Peyer's patch (tissue), 4 donors: ENCODE data around the gene MAP2K3. TPM values are rescaled to one million over a fixed set of nuclear protein-coding genes. Genes with fewer than 3 reads are reported as not detected.
A peak's percentile ranks its signal among the peaks of the same experiment; 100 is the strongest.

Experiments used
- DNase-seq, 3 donors: peaks; one replicate each; pipeline ENCODE4 v3.0.0-alpha.2; 2017 to 2019
- H3K27ac ChIP-seq, 4 donors: fragments of 200-600 bp; sonication (generic); one replicate each; pipeline ENCODE4 v1.5.1; 2016 to 2019
- H3K27me3 ChIP-seq, 2 donors: fragments of 200-600 bp; sonication (generic); one replicate each; pipeline ENCODE4 v1.5.1; 2019
- H3K36me3 ChIP-seq, 3 donors: fragments of 200-600 bp; sonication (generic); one replicate each; pipeline ENCODE4 v1.5.1; 2016 to 2019
- H3K4me1 ChIP-seq, 4 donors: fragments of 200-600 bp; sonication (generic); one replicate each; pipeline ENCODE4 v1.5.1; 2016 to 2019
- H3K4me3 ChIP-seq, 4 donors: fragments of 200-600 bp; sonication (generic); 1 replicate in 3 of 4; 2 replicates in 1 of 4; pipeline ENCODE4 v1.5.1; 2016 to 2019; ENCODE audit warnings: mild to moderate bottlenecking in 1 of 4
- H3K9me3 ChIP-seq, 4 donors: fragments of 200-600 bp; sonication (generic); one replicate each; pipeline ENCODE4 v1.5.1; 2016 to 2019; ENCODE audit warnings: mild to moderate bottlenecking in 1 of 4
- CTCF ChIP-seq, 6 experiments: fragments of 450-650 bp in 4 of 6; fragments of 200-600 bp in 2 of 6; sonication (generic) in 1 of 6; IDR thresholded peaks; one replicate each; pipeline ENCODE4 v1.5.1; 2017 to 2019; ENCODE audit warnings: antibody characterized with exemption in 6 of 6, mild to moderate bottlenecking in 3 of 6, moderate library complexity in 1 of 6
- POLR2A ChIP-seq, 2 donors: fragments of 450-650 bp; IDR thresholded peaks; one replicate each; pipeline ENCODE4 v1.5.1; 2017; ENCODE audit warnings: antibody characterized with exemption in 2 of 2, mild to moderate bottlenecking in 2 of 2, moderate library complexity in 2 of 2
- total RNA-seq, 4 donors: library from RNA; depleted of rRNA; stranded (reverse); fragments of >200 nt; gene quantifications; one replicate each; pipeline ENCODE4 v1.1.0, GENCODE V29; 2016

Gene MAP2K3
- total RNA-seq, 4 donors from 2014 or later, result 54.5 to 133 (median 102) TPM

GRCh38 chr17:21272250-21272649 is 12.3 kb upstream of the MAP2K3 start:
- TF ChIP-seq CTCF (IDR thresholded peaks at IDR 0.05), result no peak
- TF ChIP-seq POLR2A (IDR thresholded peaks at IDR 0.05), result no peak
- Histone ChIP-seq H3K27ac (no peak overlapping the region), H3K4me3 (no peak overlapping the region), H3K9me3 (no peaks in the 10 kb centered on the region), H3K36me3 (no peaks in the 10 kb centered on the region), H3K4me1 (peaks cover 0 to 13% (median 4%) of the 10 kb centered on the region in 4 donors), H3K27me3 (no peaks in the 10 kb centered on the region)
- DNase-seq, result no peak

- Histone ChIP-seq H3K4me3 (no peak overlapping the region), H3K36me3 (no peaks in the 10 kb centered on the region), H3K27ac (no peak overlapping the region), H3K27me3 (no peaks in the 10 kb centered on the region), H3K9me3 (no peaks in the 10 kb centered on the region), H3K4me1 (peaks cover 0 to 13% (median 2%) of the 10 kb centered on the region in 4 donors)
- no peak for DNase-seq
- no peak for TF ChIP-seq POLR2A (IDR thresholded peaks at IDR 0.05)
- TF ChIP-seq CTCF (IDR thresholded peaks at IDR 0.05), result no peak
Measured at GRCh38 chr17:21272881-21273792, 11.4 kb upstream of the MAP2K3 start.

- no peaks in the 10 kb centered on the region for H3K27me3 ChIP-seq
- H3K9me3 ChIP-seq, result no peaks in the 10 kb centered on the region
- H3K4me1 ChIP-seq, result peaks cover 0 to 13% (median 2%) of the 10 kb centered on the region in 4 donors
- no peak for TF ChIP-seq CTCF (IDR thresholded peaks at IDR 0.05)
- TF ChIP-seq POLR2A (IDR thresholded peaks at IDR 0.05), result no peak
- DNase-seq, result no peak
- no peaks in the 10 kb centered on the region for H3K36me3 ChIP-seq
- peak overlapping the region; percentile 38 to 88 (median 58) for H3K27ac ChIP-seq
- peak overlapping the region; percentile 55 to 66 (median 64) for H3K4me3 ChIP-seq
Measured at GRCh38 chr17:21275047-21275578, 9.4 kb upstream of the MAP2K3 start.

GRCh38 chr17:21275579-21276263 is 8.8 kb upstream of the MAP2K3 start:
- Histone ChIP-seq H3K27ac (peak overlapping the region; percentile 38 to 88 (median 58)), H3K4me1 (peaks cover 0 to 13% (median 2%) of the 10 kb centered on the region in 4 donors), H3K4me3 (peak overlapping the region; percentile 55 to 66 (median 64)), H3K9me3 (no peaks in the 10 kb centered on the region), H3K36me3 (no peaks in the 10 kb centered on the region), H3K27me3 (no peaks in the 10 kb centered on the region)
- TF ChIP-seq POLR2A (IDR thresholded peaks at IDR 0.05) (peak; percentile 28 to 31), CTCF (IDR thresholded peaks at IDR 0.05) (peak in 2 of 6 experiments; percentile 18 to 21)
- peak; percentile 96 to 99 (median 98) for DNase-seq

- Histone ChIP-seq H3K9me3 (no peaks in the 10 kb centered on the region), H3K4me1 (peaks cover 0 to 13% (median 2%) of the 10 kb centered on the region in 4 donors), H3K4me3 (peak overlapping the region; percentile 55 to 66 (median 64)), H3K27me3 (no peaks in the 10 kb centered on the region), H3K27ac (peak overlapping the region; percentile 38 to 88 (median 58)), H3K36me3 (no peaks in the 10 kb centered on the region)
- DNase-seq, result no peak
- TF ChIP-seq CTCF (IDR thresholded peaks at IDR 0.05), result no peak
- no peak for TF ChIP-seq POLR2A (IDR thresholded peaks at IDR 0.05)
Measured at GRCh38 chr17:21276264-21276588, 8.3 kb upstream of the MAP2K3 start.
